Panc1 (cell line): ENCODE data around the gene NOS1AP. TPM values are rescaled to one million over a fixed set of nuclear protein-coding genes. Genes with fewer than 3 reads are reported as not detected.
A peak's percentile ranks its signal among the peaks of the same experiment; 100 is the strongest.

Source experiments
- ATAC-seq: fragments of 200-7000 bp; cut with Tn5 transposase; 2 replicates; pipeline ENCODE4 v1.9.1; 2020; ENCODE audit warnings: mild to moderate bottlenecking, moderate library complexity
- BruUV-seq: library from RNA; stranded (reverse); fragments of 400-500 nt; replicated peaks from 2 replicates; lab custom pipeline; 2021; lab: Mats Ljungman, UMichigan
- CTCF ChIA-PET: fragments of 300-600 bp; sonication (Branson Sonifier 250); formaldehyde crosslinking; loops from one replicate; lab custom pipeline; 2022; ENCODE audit warnings: antibody characterized with exemption; lab: Charles Lee
- POLR2A ChIA-PET: fragments of 300-600 bp; sonication (Branson Sonifier 250); formaldehyde crosslinking; loops from one replicate; lab custom pipeline; 2022; ENCODE audit warnings: antibody characterized with exemption; lab: Charles Lee
- DNase-seq: peaks from one replicate; pipeline ENCODE4 v3.0.0-alpha.2; 2010; ENCODE audit warnings: low read depth, low spot score
- H3K27ac ChIP-seq: 2 replicates; pipeline ENCODE4 v1.5.1; 2011; ENCODE audit warnings: mild to moderate bottlenecking, low read length, inconsistent platforms
- H3K27me3 ChIP-seq: fragments of 200-500 bp; sonication (Bioruptor generic); 2 replicates; pipeline ENCODE4 v1.6.0; 2014; ENCODE audit warnings: low read length, inconsistent platforms; ENCODE audit not compliant: control insufficient read depth, insufficient read depth
- H3K36me3 ChIP-seq: fragments of 200-500 bp; sonication (Bioruptor generic); 2 replicates; pipeline ENCODE4 v1.5.1; 2014; ENCODE audit warnings: inconsistent platforms, mild to moderate bottlenecking, low read length, moderate library complexity; ENCODE audit not compliant: control insufficient read depth, insufficient read depth
- H3K4me1 ChIP-seq: 2 replicates; pipeline ENCODE4 v1.5.1; 2011; ENCODE audit warnings: inconsistent platforms, mild to moderate bottlenecking, low read length, moderate library complexity; ENCODE audit not compliant: control insufficient read depth, insufficient read depth
- H3K4me3 ChIP-seq, 2 experiments: 2 replicates each; pipeline ENCODE4 v1.5.1; 2011 to 2012; ENCODE audit warnings: low read depth in 2 of 2, low read length in 2 of 2, mild to moderate bottlenecking in 2 of 2, inconsistent platforms in 1 of 2, moderate library complexity in 1 of 2
- H3K9me3 ChIP-seq: fragments of 200-500 bp; sonication (Bioruptor generic); 2 replicates; pipeline ENCODE4 v1.5.1; 2014; ENCODE audit warnings: low read depth, mild to moderate bottlenecking, inconsistent platforms, low read length, moderate library complexity; ENCODE audit not compliant: control insufficient read depth, insufficient read depth
- CTCF ChIP-seq: fragments of 450-650 bp; IDR thresholded peaks from 2 replicates; pipeline ENCODE4 v1.5.1; 2017; ENCODE audit warnings: mild to moderate bottlenecking
- POLR2AphosphoS5 ChIP-seq: IDR thresholded peaks from 2 replicates; pipeline ENCODE4 v1.6.1; 2012; ENCODE audit warnings: mild to moderate bottlenecking, low read depth, low read length, moderate library complexity
- REST ChIP-seq, 2 experiments: IDR thresholded peaks; 2 replicates each; pipeline ENCODE4 v1.6.1; 2011 to 2012; ENCODE audit warnings: low read depth in 2 of 2, control low read depth in 1 of 2, low read length in 1 of 2, mild to moderate bottlenecking in 1 of 2, moderate library complexity in 1 of 2; ENCODE audit not compliant: insufficient read depth in 1 of 2
- SIN3A ChIP-seq: IDR thresholded peaks from 2 replicates; pipeline ENCODE4 v1.6.1; 2012; ENCODE audit warnings: low read depth, mild to moderate bottlenecking, low read length, moderate library complexity, borderline replicate concordance; ENCODE audit not compliant: insufficient read depth
- TCF7L2 ChIP-seq: IDR thresholded peaks from 2 replicates; pipeline ENCODE4 v1.6.1; 2011; ENCODE audit warnings: mild to moderate bottlenecking, low read depth, low read length, inconsistent platforms
- in situ Hi-C: cut with HindIII; loops from 2 replicates; pipeline ENCODE4 v1.10.0; 2016; ENCODE audit warnings: low sequenced_read_pairs, low pct_unique_long_range_greater_than_20kb
- intact Hi-C: fragments of 100-400 bp; cut with micrococcal nuclease; formaldehyde crosslinking; loops from one replicate; pipeline ENCODE4 v1.10.0; 2022; ENCODE audit not compliant: unreplicated experiment
- total RNA-seq: library from RNA; stranded (reverse); gene quantifications from one replicate; pipeline ENCODE4 v1.2.1, GENCODE V29; 2021; ENCODE audit not compliant: unreplicated experiment

The NOS1AP gene
- total RNA-seq, 1 experiment from 2014 or later, result 27.9 TPM

GRCh38 chr1:162068301-162068700 lies 1.2 kb upstream of the NOS1AP start:
- no peak for ATAC-seq
- DNase-seq, result no peak
- intact Hi-C loops, result no loop called here
- BruUV-seq, result no TSS peak
- peak overlapping the region; percentile 82; the same call in 1 of the 2 replicates for H3K27ac ChIP-seq
- no peaks in the 10 kb centered on the region; the same call in 1 of the 2 replicates for H3K36me3 ChIP-seq
- ChIA-PET CTCF (interaction anchor here (0.6 kb wide), 1 partner anchor 359 kb away, joined by 6 read pairs; no protein-coding TSS in a partner anchor), POLR2A (no interaction called here)
- TF ChIP-seq REST (IDR thresholded peaks at IDR 0.05; ENCODE audit: insufficient read depth in 1 of 2, low read depth in 2 of 2, low read length in 1 of 2), result no peak
- no peak for TF ChIP-seq CTCF
- TF ChIP-seq TCF7L2, result no peak
- no peak for TF ChIP-seq POLR2AphosphoS5
- TF ChIP-seq SIN3A, result no peak
- H3K9me3 ChIP-seq, result no peaks in the 10 kb centered on the region
- no peaks in the 10 kb centered on the region for H3K27me3 ChIP-seq
- peaks cover 40% of the 10 kb centered on the region for H3K4me1 ChIP-seq
- H3K4me3 ChIP-seq, result no peak overlapping the region
- in situ Hi-C loops, result no loop called here

- no peak for TF ChIP-seq REST (IDR thresholded peaks at IDR 0.05; ENCODE audit: insufficient read depth in 1 of 2, low read depth in 2 of 2, low read length in 1 of 2)
- no peak for TF ChIP-seq CTCF
- no peak for TF ChIP-seq SIN3A
- no peak for TF ChIP-seq POLR2AphosphoS5
- TF ChIP-seq TCF7L2, result no peak
- H3K27me3 ChIP-seq, result no peaks in the 10 kb centered on the region
- peak overlapping the region; percentile 95 for H3K27ac ChIP-seq
- peaks cover 8% of the 10 kb centered on the region; the same call in 1 of the 2 replicates for H3K9me3 ChIP-seq
- in situ Hi-C loops (no loop called here), intact Hi-C loops (loop anchor here (5.0 kb wide), 1 partner anchor 62 kb away; no protein-coding TSS in a partner anchor)
- ChIA-PET POLR2A (interaction anchor here (0.7 kb wide), 2 partner anchors 18 to 1699 kb away, joined by 3 read pairs; no protein-coding TSS in a partner anchor), CTCF (interaction anchor here (0.6 kb wide), 1 partner anchor 143 kb away, joined by 3 read pairs; no protein-coding TSS in a partner anchor)
- H3K4me1 ChIP-seq, result peaks cover 45% of the 10 kb centered on the region
- no peaks in the 10 kb centered on the region; the same call in 1 of the 2 replicates for H3K36me3 ChIP-seq
- ATAC-seq (peak; percentile 29), DNase-seq (no peak)
- H3K4me3 ChIP-seq, result peak overlapping the region; percentile 84 to 85
- BruUV-seq, result no TSS peak
Measured at GRCh38 chr1:162070094-162070748, 730 bp downstream of the NOS1AP start.
